Activated CD8-positive, alpha-beta T cell treated with anti-CD3 and anti-CD28 coated beads for 36 hours (primary cell): ENCODE results near the gene PPP6C. TPM values are rescaled to one million over a fixed set of nuclear protein-coding genes. Genes with fewer than 3 reads are reported as not detected.

Source experiments
- ATAC-seq: fragments of 200-7000 bp; cut with Tn5 transposase; one replicate; pipeline ENCODE4 v1.10.0; 2021; ENCODE audit warnings: mild to moderate bottlenecking, moderate library complexity
- CTCF ChIA-PET: fragments of 350-600 bp; sonication (Branson Sonifier 250); formaldehyde crosslinking; loops from one replicate; lab custom pipeline; 2021; ENCODE audit warnings: antibody characterized with exemption; lab: Charles Lee
- POLR2A ChIA-PET: fragments of 350-600 bp; sonication (Branson Sonifier 250); formaldehyde crosslinking; loops from one replicate; lab custom pipeline; 2021; ENCODE audit warnings: antibody characterized with exemption; lab: Charles Lee
- DNase-seq: peaks from one replicate; pipeline ENCODE4 v3.0.0-alpha.2; 2020
- H3K27ac Mint-ChIP-seq: one replicate; pipeline ENCODE4 v1.8.0; 2021; ENCODE audit warnings: mild to moderate bottlenecking, mixed read lengths
- H3K27me3 Mint-ChIP-seq: one replicate; pipeline ENCODE4 v1.8.0; 2021; ENCODE audit warnings: mixed read lengths
- H3K36me3 Mint-ChIP-seq: one replicate; pipeline ENCODE4 v1.8.0; 2021; ENCODE audit warnings: low read depth, mixed read lengths
- H3K4me1 Mint-ChIP-seq: one replicate; pipeline ENCODE4 v1.8.0; 2021; ENCODE audit warnings: low read depth, mixed read lengths
- H3K4me3 Mint-ChIP-seq: one replicate; pipeline ENCODE4 v1.8.0; 2021; ENCODE audit warnings: mild to moderate bottlenecking, moderate library complexity, mixed read lengths
- H3K9me3 Mint-ChIP-seq: one replicate; pipeline ENCODE4 v1.8.0; 2021; ENCODE audit warnings: mixed read lengths
- intact Hi-C: fragments of 100-400 bp; cut with micrococcal nuclease; formaldehyde crosslinking; loops from one replicate; pipeline ENCODE4 v1.10.0; 2022
- total RNA-seq, 2 experiments: library from RNA; stranded (reverse); gene quantifications; one replicate each; pipeline ENCODE4 v1.2.3, GENCODE V29; 2021
- TF ChIP-seq, protein P1 (sequence below): fragments of 200-600 bp; IDR thresholded peaks from one replicate; pipeline ENCODE4 v1.8.0; 2022; ENCODE audit warnings: antibody characterized with exemption, mild to moderate bottlenecking

PPP6C gene
- total RNA-seq, 2 experiments from 2014 or later = 43.1 to 44.8 TPM

- Mint-ChIP-seq H3K27me3 (no peaks in the 10 kb centered on the region), H3K4me1 (peaks cover 25% of the 10 kb centered on the region), H3K36me3 (peaks cover 16% of the 10 kb centered on the region), H3K4me3 (no peak overlapping the region), H3K9me3 (no peaks in the 10 kb centered on the region), H3K27ac (no peak overlapping the region)
- POLR2A ChIA-PET = no interaction called here
- TF ChIP-seq, protein P1, sequence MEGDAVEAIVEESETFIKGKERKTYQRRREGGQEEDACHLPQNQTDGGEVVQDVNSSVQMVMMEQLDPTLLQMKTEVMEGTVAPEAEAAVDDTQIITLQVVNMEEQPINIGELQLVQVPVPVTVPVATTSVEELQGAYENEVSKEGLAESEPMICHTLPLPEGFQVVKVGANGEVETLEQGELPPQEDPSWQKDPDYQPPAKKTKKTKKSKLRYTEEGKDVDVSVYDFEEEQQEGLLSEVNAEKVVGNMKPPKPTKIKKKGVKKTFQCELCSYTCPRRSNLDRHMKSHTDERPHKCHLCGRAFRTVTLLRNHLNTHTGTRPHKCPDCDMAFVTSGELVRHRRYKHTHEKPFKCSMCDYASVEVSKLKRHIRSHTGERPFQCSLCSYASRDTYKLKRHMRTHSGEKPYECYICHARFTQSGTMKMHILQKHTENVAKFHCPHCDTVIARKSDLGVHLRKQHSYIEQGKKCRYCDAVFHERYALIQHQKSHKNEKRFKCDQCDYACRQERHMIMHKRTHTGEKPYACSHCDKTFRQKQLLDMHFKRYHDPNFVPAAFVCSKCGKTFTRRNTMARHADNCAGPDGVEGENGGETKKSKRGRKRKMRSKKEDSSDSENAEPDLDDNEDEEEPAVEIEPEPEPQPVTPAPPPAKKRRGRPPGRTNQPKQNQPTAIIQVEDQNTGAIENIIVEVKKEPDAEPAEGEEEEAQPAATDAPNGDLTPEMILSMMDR = no peak
- DNase-seq = no peak
- intact Hi-C loops = no loop called here
- CTCF ChIA-PET = no interaction called here
- no peak for ATAC-seq
These were observed 52.4 kb downstream of the PPP6C start for GRCh38 chr9:125137200-125137599.

- no peak overlapping the region for H3K4me3 Mint-ChIP-seq
- H3K9me3 Mint-ChIP-seq = no peaks in the 10 kb centered on the region
- DNase-seq (no peak), ATAC-seq (no peak)
- CTCF ChIA-PET = interaction anchor here (2.7 kb wide), 1 partner anchor 8 kb away, joined by 13 read pairs; the partner anchor contains the start of gene SCAI
- no peaks in the 10 kb centered on the region for H3K27me3 Mint-ChIP-seq
- H3K27ac Mint-ChIP-seq = no peak overlapping the region
- TF ChIP-seq, protein P1 = no peak
- peaks cover 21% of the 10 kb centered on the region for H3K4me1 Mint-ChIP-seq
- intact Hi-C loops = no loop called here
- POLR2A ChIA-PET = no interaction called here
- H3K36me3 Mint-ChIP-seq = peaks cover 14% of the 10 kb centered on the region
These were observed 54.6 kb downstream of the PPP6C start for GRCh38 chr9:125134976-125135375.

- intact Hi-C loops = no loop called here
These were observed 55.9 kb downstream of the PPP6C start for GRCh38 chr9:125133403-125134329.

DNA sequence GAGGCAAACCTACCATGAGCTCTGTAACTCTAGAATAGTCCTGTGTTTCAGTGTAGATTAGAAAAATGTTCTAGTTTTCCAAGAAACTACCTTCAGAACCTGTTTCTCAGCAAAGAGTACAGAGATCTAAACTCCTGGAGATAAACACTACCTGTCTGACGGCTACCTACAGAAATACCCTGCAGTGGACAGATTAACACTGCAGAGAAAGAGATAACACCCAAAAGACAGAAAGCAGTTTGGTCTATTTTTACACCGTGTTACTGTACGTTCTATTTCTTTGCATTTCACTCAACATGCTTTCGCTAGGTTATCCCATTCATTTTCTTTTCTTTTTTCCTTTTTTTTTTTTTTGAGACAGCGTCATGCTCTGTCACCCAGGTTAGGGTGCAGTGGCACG, 57.8 kb downstream of the PPP6C start:
- no peaks in the 10 kb centered on the region for H3K27me3 Mint-ChIP-seq
- POLR2A ChIA-PET = no interaction called here
- DNase-seq = no peak
- H3K4me1 Mint-ChIP-seq = peaks cover 25% of the 10 kb centered on the region
- H3K36me3 Mint-ChIP-seq = peaks cover 8% of the 10 kb centered on the region
- ATAC-seq = no peak
- CTCF ChIA-PET = no interaction called here
- no peak overlapping the region for H3K4me3 Mint-ChIP-seq
- intact Hi-C loops = no loop called here
- H3K9me3 Mint-ChIP-seq = no peaks in the 10 kb centered on the region
- TF ChIP-seq, protein P1 = no peak
- no peak overlapping the region for H3K27ac Mint-ChIP-seq

More at GRCh38 chr9:125133403-125134329, 55.9 kb downstream of the PPP6C start:
- ChIA-PET POLR2A (interaction anchor here (1.4 kb wide), 1 partner anchor 9 kb away, joined by 7 read pairs; the partner anchor contains the start of gene SCAI), CTCF (interaction anchor here (2.7 kb wide), 1 partner anchor 10 kb away, joined by 13 read pairs; the partner anchor contains the start of gene SCAI)
- TF ChIP-seq, protein P1 = no peak
- peaks cover 19% of the 10 kb centered on the region for H3K4me1 Mint-ChIP-seq
- no peaks in the 10 kb centered on the region for H3K9me3 Mint-ChIP-seq
- H3K27ac Mint-ChIP-seq = peak overlapping the region; percentile 75
- peak; percentile 81 for ATAC-seq
- H3K4me3 Mint-ChIP-seq = no peak overlapping the region
- DNase-seq = peak; percentile 41
- no peaks in the 10 kb centered on the region for H3K27me3 Mint-ChIP-seq
- H3K36me3 Mint-ChIP-seq = peaks cover 13% of the 10 kb centered on the region
